ENCODE measurements around the gene TF.

The TF gene

GRCh38 chr3:133838296-133838789 is 92.2 kb downstream of the TF start:
- DNase-seq = no peak

- no peak for DNase-seq
Measured at GRCh38 chr3:133838916-133839800, 93.0 kb downstream of the TF start.

GRCh38 chr3:133840055-133840737 is 94.0 kb downstream of the TF start:
- DNase-seq = no peak

DNA sequence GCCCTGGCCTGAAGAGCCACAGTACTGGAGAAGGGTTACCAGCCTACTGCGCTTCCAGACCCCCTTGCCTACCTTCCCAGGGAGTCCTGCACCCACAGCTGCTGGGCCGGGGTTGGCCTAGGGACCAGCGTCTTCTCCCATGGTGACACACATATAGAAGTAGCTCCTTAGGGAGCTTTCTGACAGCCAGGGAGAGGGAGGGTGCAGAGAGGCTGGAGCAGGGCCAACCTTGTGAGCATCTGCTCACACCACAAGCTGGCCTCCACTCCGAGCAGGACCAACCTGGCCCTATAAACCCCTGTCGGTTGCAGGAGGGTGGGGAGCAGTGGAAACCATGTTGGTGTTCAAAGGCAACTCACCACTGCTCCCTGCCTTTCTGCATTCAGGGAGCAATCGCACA is 94.6 kb downstream of the TF start:
- no peak for DNase-seq

- no peak for DNase-seq
Measured at GRCh38 chr3:133841196-133841595, 95.0 kb downstream of the TF start.

DNA sequence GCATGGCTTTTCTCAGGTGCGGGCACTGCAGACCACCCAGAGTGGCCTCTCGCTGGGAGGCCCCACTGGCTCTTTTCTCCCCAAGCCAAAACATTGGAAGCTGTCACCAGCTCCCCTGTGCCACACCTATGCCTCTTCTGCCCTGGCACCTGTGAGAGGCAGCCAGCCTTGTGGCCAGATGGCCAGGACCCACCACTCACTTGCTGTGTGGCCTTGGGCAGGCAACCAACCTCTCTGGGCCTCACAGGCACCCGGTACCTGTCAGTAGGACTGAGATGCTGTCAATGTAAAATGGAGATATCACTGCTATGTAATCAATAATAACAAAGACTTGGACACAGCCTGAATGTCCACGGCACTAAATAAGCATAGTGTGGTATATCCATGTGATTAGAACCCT is 96.0 kb downstream of the TF start:
- DNase-seq = no peak

- DNase-seq = no peak
Measured at GRCh38 chr3:133843634-133844033, 97.4 kb downstream of the TF start.

DNA sequence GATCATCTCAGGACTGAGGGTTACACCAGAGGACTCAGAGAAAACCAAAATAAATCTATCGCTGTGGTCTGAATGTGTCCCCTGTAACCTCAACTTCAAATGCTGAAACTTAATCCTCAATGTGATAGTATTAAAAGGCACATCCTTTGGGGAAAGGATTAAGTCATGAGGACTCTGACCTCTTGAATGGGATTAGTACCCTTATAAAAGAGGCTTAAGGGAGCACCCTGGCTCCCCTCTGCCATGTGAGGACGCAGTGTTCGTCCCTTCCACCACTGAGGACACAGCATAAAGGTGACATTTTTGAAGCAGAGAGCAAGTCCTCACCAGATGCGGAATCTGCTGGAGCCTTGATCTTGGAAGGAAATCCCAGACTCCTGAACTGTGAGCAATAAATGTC is 98.9 kb downstream of the TF start:
- DNase-seq = no peak

Measured in CD4-positive, alpha-beta T cell treated with Interleukin-15 for 1 hour (primary cell).